NCI-H1417 treated with DMSO at 0.1 percent for 48 hours (cell line): ENCODE measurements around the gene YBX1.
"Not testable (repeated sequence)": the region's sequence is repeated elsewhere in the genome, so short reads cannot be mapped to it uniquely, and the experiment has no call there.

Experiments
- DNase-seq: peaks from one replicate; lab custom pipeline; 2025; lab: John Stamatoyannopoulos, UW

The YBX1 gene

DNA sequence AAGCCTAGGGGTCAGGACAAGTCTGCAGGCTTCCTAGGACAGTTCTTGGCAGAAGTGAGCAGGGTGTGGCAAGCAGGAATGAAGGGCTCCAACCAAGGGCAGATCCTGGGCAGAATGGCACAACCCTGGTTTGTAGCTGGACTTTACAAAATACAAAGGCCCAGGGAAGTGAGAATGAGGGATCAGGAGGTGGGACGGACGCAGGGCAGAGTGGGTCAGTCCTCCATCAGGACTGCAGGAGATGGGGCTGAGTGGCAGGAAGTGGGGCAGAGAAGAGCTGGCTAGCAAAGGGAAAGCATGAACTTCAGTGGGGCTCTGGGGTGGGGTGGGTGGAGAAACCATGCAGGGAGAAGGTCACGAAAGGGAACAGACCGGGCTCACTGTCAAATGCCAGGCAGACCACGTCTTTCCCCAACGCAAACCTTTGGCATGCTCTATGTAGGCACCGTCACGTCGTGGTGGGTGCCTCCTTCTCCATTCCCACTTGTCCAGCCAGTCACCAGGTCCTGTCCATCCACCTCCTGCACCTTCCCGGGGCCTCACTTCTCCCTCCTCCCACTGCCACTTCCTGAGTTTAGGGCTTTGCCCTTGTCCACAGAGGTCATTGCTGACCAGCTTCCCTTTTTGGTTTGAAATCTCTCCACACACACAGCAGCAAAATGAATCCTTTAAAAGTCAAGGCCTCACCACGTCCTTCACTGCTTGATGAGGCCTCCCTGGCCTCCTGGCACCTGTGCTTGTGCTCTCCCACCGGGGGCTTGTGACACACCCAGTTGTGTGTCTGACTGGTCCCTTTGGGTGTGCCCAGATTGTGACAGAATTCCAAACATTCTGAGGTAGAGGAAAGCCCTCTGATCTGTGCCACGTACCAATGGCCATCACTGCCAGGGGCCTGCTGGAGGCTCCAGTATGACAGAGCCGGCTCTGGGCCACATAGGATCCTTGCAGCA, 66.5 kb downstream of the YBX1 start:
- no peak for DNase-seq

DNA sequence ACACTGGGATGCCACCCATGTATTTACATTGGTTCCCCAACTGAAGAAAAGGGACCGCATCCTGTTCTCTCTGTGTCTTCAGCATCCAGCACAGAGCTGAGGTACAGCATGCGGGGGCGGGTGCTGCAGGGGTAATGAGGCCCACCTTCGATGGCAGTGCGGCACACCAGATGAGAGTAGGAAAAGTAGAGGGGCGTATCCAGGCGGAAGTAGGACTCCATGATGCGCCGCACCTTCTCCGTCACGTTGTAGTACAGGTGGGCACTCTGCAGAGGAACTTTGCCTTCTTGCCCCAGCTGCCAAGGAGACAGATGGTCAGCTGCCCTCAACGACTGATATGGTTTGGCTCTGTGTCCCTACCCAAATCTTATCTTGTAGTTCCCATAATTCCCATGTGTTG, 67.8 kb downstream of the YBX1 start:
- no peak for DNase-seq

DNA sequence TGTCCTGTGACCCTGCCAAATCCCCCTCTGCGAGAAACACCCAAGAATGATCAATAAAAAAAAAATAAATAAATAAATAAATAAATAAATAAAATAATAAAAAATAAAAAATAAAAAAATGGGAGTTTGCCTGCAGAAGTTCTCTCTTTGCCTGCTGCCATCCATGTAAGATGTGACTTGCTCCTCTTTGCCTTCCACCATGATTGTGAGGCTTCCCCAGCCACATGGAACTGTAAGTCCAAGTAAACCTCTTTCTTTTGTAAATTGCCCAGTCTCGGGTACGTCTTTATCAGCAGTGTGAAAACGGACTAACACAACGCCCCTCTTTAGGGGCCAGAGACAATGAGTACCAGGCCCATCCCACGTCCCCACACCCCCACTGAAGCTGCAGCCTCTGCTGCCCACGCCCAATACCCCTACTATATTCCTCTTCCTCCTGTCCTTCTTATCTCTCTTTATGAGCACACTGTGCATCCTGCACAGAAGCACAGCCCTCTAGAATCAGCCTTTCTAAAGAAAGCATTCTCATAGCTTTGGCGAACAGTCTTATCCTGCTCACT, 69.4 kb downstream of the YBX1 start:
- DNase-seq = not testable (repeated sequence)

DNA sequence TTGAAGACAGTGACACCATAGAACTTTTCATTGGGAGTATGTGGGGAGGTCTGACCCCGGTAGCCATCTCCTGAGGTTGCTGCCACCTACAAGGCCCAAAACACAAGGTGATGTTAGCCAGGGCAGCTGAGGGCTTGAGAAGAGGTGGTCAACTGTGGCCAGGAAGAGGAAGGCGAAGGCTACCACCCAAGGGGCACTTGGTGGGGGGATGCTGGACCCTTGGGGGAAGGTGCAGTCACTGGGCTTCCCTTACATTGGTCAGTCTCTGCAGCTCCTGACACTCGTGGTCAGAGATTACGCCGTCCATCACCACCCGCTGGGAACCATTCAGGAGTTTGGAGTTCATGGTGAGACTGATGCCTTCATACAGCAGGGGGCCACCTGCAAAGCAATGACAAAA, 70.1 kb downstream of the YBX1 start:
- no peak for DNase-seq

GRCh38 chr1:42753070-42753469, 70.9 kb downstream of the YBX1 start:
- DNase-seq = no peak
